WERI-Rb-1 (cell line): ENCODE results near the gene RGS18.
"Not testable (repeated sequence)": the region's sequence is repeated elsewhere in the genome, so short reads cannot be mapped to it uniquely, and the experiment has no call there.

Source experiments
- DNase-seq: peaks from one replicate; pipeline ENCODE4 v3.0.0-alpha.2; 2020
- H3K27ac ChIP-seq: fragments of 250-450 bp; sonication (Bioruptor Pico); 2 replicates; pipeline ENCODE4 v1.5.1; 2020; ENCODE audit warnings: mild to moderate bottlenecking, moderate library complexity
- H3K27me3 ChIP-seq: fragments of 250-450 bp; sonication (Bioruptor Pico); 2 replicates; pipeline ENCODE4 v1.5.1; 2021; ENCODE audit warnings: mild to moderate bottlenecking, low read depth, moderate library complexity; ENCODE audit not compliant: insufficient read depth, severe bottlenecking
- H3K36me3 ChIP-seq: fragments of 250-450 bp; sonication (Bioruptor Pico); 2 replicates; pipeline ENCODE4 v1.5.1; 2020; ENCODE audit warnings: mild to moderate bottlenecking, moderate library complexity
- H3K4me3 ChIP-seq: 2 replicates; pipeline ENCODE4 v1.5.1; 2011; ENCODE audit warnings: low read depth, mild to moderate bottlenecking, control low read depth, low read length
- H3K9me3 ChIP-seq: fragments of 250-450 bp; sonication (Bioruptor Pico); 2 replicates; pipeline ENCODE4 v1.5.1; 2021; ENCODE audit warnings: mild to moderate bottlenecking, moderate library complexity; ENCODE audit not compliant: severe bottlenecking
- CTCF ChIP-seq: IDR thresholded peaks from 2 replicates; pipeline ENCODE4 v1.5.1; 2011; ENCODE audit warnings: low read depth, mild to moderate bottlenecking, control low read depth, inconsistent platforms, low read length

The RGS18 gene

GRCh38 chr1:192123212-192123611 lies 35.0 kb upstream of the RGS18 start:
- TF ChIP-seq CTCF, result no peak
- H3K27ac ChIP-seq, result no peak overlapping the region
- H3K27me3 ChIP-seq, result no peaks in the 10 kb centered on the region

GRCh38 chr1:192126030-192126619 lies 32.1 kb upstream of the RGS18 start:
- Histone ChIP-seq H3K4me3 (no peak overlapping the region), H3K27me3 (no peaks in the 10 kb centered on the region), H3K36me3 (no peaks in the 10 kb centered on the region), H3K27ac (no peak overlapping the region), H3K9me3 (no peaks in the 10 kb centered on the region)
- no peak for DNase-seq
- TF ChIP-seq CTCF, result no peak

More at GRCh38 chr1:192123212-192123611, 35.0 kb upstream of the RGS18 start:
- no peaks in the 10 kb centered on the region for H3K36me3 ChIP-seq
- H3K4me3 ChIP-seq, result no peak overlapping the region
- H3K9me3 ChIP-seq, result no peaks in the 10 kb centered on the region
- DNase-seq, result no peak

GRCh38 chr1:192130175-192130574 lies 28.1 kb upstream of the RGS18 start:
- no peak overlapping the region for H3K27ac ChIP-seq
- TF ChIP-seq CTCF, result no peak
- no peak overlapping the region for H3K4me3 ChIP-seq
- H3K27me3 ChIP-seq, result no peaks in the 10 kb centered on the region
- H3K36me3 ChIP-seq, result no peaks in the 10 kb centered on the region
- DNase-seq, result no peak
- H3K9me3 ChIP-seq, result no peaks in the 10 kb centered on the region

- DNase-seq, H3K27ac ChIP-seq, H3K9me3 ChIP-seq, H3K36me3 ChIP-seq, H3K4me3 ChIP-seq, H3K27me3 ChIP-seq: not testable (repeated sequence)
These were observed 27.4 kb upstream of the RGS18 start for GRCh38 chr1:192130865-192131264.

GRCh38 chr1:192131914-192132313 lies 26.3 kb upstream of the RGS18 start:
- no peak overlapping the region for H3K4me3 ChIP-seq
- no peak for TF ChIP-seq CTCF
- H3K27me3 ChIP-seq, result no peaks in the 10 kb centered on the region
- no peak overlapping the region for H3K27ac ChIP-seq
- no peaks in the 10 kb centered on the region for H3K36me3 ChIP-seq
- DNase-seq, result no peak
- no peaks in the 10 kb centered on the region for H3K9me3 ChIP-seq

GRCh38 chr1:192133350-192133926 lies 24.8 kb upstream of the RGS18 start:
- no peak for TF ChIP-seq CTCF
- no peak for DNase-seq
- Histone ChIP-seq H3K27me3 (no peaks in the 10 kb centered on the region), H3K9me3 (no peaks in the 10 kb centered on the region), H3K27ac (no peak overlapping the region), H3K36me3 (no peaks in the 10 kb centered on the region), H3K4me3 (no peak overlapping the region)
